HG03280 (cell line): ENCODE results near the gene HIPK3.
"Not testable (repeated sequence)": the region's sequence is repeated elsewhere in the genome, so short reads cannot be mapped to it uniquely, and the experiment has no call there.

Experiments
- ATAC-seq: cut with Tn5 transposase; IDR thresholded peaks from one replicate; pipeline ENCODE4 v1.9.1; 2021; ENCODE audit warnings: mild to moderate bottlenecking, moderate library complexity; ENCODE audit not compliant: unreplicated experiment

HIPK3 gene

GRCh38 chr11:33257160-33257896, at the start of gene HIPK3:
TSS of gene HIPK3 (plus strand) at chr11:33257381.
- ATAC-seq = peak; percentile 81

- ATAC-seq = no peak
Observed at GRCh38 chr11:33207408-33207985, 49.7 kb upstream of the HIPK3 start.

- ATAC-seq = no peak
Observed at GRCh38 chr11:33208150-33208549, 49.0 kb upstream of the HIPK3 start.

- ATAC-seq = no peak
Observed at GRCh38 chr11:33211153-33211552, 46.0 kb upstream of the HIPK3 start.

GRCh38 chr11:33211580-33211979, 45.6 kb upstream of the HIPK3 start:
- no peak for ATAC-seq

GRCh38 chr11:33214187-33214586, 43.0 kb upstream of the HIPK3 start:
- no peak for ATAC-seq

GRCh38 chr11:33214767-33215166, 42.4 kb upstream of the HIPK3 start:
- ATAC-seq = no peak

- ATAC-seq = not testable (repeated sequence)
Observed at GRCh38 chr11:33216676-33217075, 40.5 kb upstream of the HIPK3 start.

- no peak for ATAC-seq
Observed at GRCh38 chr11:33222052-33222750, 35.0 kb upstream of the HIPK3 start.

- ATAC-seq = no peak
Observed at GRCh38 chr11:33225371-33225770, 31.8 kb upstream of the HIPK3 start.

- ATAC-seq = no peak
Observed at GRCh38 chr11:33227578-33228261, 29.5 kb upstream of the HIPK3 start.

GRCh38 chr11:33234397-33235190, 22.6 kb upstream of the HIPK3 start:
- no peak for ATAC-seq

- ATAC-seq = no peak
Observed at GRCh38 chr11:33237039-33237597, 20.1 kb upstream of the HIPK3 start.

GRCh38 chr11:33242575-33242974, 14.6 kb upstream of the HIPK3 start:
- no peak for ATAC-seq

- not testable (repeated sequence) for ATAC-seq
Observed at GRCh38 chr11:33243654-33244053, 13.5 kb upstream of the HIPK3 start.

- no peak for ATAC-seq
Observed at GRCh38 chr11:33248416-33248971, 8.7 kb upstream of the HIPK3 start.

- no peak for ATAC-seq
Observed at GRCh38 chr11:33256031-33256812, 959 bp upstream of the HIPK3 start.

- ATAC-seq = no peak
Observed at GRCh38 chr11:33256813-33257159, 395 bp upstream of the HIPK3 start.

- peak; percentile 42 for ATAC-seq
Observed at GRCh38 chr11:33257897-33258630, 883 bp downstream of the HIPK3 start.
